HTR-8/SVneo (cell line): Measurements from ENCODE around the gene AP1M1.

Experiments
- DNase-seq: peaks from one replicate; pipeline ENCODE4 v3.0.0; 2011; ENCODE audit warnings: low spot score, mixed read lengths; ENCODE audit not compliant: insufficient read length
- FAIRE-seq: peaks from 2 replicates; lab custom pipeline; 2011; peaks lifted over from hg19 to GRCh38; lab: Jason Lieb, UNC

Gene AP1M1

DNA sequence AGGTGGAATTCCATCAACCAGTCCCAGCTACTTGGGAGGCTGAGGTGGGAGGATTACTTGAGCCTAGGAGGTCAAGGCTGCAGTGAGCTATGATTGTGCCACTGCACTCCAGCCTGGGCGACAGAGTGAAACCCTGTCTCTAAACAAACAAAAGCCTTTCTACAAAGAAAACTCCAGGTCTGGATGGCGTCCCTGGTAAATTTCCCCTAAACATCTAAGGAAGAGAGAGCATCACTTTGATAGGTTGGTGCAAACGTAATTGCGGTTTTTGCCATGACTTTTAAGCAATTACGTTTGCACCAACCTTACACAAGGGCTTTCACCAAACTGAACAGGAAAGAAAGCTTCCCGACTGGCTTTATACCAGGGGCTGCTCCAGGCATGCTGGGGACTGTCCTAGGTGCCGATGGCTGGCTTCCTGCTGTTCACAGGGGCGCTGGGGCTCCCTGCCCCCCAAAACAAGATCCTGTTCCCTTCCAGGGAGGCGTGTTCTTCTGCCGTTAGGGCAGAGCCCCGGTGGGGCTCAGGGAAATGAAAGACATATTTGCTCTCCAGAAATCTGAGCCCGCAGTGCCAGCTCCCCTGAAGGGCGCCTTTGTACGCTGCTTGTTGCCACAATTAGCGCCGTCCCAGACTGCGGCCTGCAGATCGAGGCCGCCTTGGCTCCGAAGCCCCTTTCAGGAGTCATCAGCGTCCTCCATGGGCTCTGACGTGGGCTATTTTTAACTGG is 88.2 kb downstream of the AP1M1 start:
- no peak for DNase-seq

DNA sequence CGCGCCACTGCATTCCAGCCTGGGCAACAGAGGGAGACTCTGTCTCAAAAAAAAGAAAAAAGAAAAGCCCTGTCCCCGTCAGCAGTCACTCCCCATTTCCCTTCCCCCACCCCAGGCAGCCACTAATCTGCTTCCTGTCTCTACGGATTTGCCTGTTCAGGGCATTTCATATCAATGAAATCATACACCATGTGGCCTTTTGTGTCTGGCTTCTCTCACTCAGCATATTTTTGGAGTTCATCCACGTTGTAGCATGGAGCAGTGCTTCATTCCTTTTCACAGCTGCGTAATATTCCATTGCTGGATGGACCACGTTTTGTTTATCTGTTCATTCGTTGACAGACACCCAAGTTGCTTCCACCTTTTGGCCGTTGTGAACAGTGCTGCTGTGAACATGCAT is 90.8 kb downstream of the AP1M1 start:
- FAIRE-seq: no peak
- DNase-seq: no peak

More for the DNA sequence above, 88.2 kb downstream of the AP1M1 start:
- FAIRE-seq: no peak

DNA sequence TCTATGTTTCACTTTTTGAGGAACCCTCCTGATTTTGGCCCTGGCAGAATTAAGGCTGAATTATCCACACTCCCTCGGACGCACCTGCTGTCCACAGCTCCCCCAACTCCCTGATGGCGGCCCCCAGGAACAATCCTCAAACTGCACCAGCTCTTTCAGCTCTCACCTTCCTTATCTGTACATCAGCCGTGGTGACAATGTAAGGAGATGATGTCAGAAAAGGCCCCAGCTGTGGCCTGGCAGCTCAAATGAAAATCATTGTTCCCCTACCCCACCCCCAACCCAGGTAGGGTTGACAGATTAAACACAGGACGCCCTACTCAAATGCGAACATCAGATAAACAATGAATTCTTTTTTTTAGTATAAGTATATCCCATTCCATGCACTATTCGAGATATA is 91.9 kb downstream of the AP1M1 start:
- no peak for FAIRE-seq

DNA sequence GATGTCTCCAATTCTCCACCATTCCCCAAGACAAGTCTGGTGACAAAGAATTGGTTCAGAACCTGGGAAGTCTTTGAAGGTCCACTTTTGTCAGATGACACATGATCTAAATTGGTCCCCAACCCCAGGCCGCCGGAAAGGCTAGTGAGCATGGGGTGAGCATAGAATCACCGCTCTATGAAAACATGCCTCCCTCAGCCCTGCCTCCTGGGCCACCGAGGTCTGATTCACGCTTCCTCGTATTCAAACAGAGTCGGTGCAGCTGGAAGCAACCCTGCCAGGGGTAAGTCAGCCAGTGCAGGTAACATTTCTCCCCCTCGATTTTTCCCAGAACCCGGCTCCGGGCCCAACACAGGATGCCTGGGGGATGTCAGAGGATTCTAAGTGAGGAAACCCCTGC is 93.0 kb downstream of the AP1M1 start:
- FAIRE-seq (no peak), DNase-seq (no peak)

More for the DNA sequence above, 91.9 kb downstream of the AP1M1 start:
- no peak for DNase-seq

DNA sequence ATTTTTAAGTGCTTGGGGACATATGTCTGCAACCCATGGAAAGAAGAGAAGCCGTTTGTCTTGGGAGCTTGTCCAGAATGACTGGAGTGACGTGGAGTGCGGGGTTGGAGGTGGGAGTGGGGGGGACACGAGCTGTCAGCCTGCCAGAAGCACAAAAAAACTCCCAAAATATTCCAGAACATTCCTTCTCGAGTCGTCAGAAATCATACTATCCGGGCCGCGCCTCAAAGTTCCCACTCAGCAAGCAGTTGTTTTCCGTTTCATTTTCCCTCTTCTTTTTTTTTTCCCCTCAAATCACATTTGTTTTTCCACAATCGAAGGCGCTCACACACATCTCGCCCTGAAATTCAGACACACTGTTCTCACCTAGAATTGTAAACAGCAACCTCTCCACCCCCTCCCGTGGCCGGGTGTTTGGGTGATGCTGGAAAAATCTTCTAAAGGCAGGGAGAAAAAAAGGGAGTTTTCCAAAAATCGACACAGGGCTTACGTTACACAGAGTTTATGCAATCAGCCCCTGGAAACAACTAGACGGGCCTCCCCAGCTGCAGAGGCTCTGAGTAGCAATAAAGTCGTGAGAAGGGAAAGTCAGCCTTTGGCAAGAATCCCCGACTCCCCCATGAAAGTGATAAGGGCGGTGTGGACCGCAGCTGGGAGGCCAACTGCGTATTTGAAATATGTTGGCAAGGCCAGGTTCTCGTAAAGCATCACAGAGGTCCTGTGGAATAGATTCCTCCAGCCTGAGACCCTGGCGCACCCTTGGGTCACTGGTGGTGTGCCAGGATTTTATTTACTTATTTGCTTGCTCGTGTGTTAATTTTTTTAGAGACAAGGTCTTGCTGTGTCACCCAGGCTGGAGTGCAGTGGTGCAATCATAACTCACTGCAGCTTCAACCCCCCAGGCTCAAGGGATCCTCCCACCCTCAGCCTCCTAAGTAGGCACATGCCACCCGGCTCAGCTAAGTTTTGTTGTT is 95.7 kb downstream of the AP1M1 start:
- DNase-seq: peak; percentile 79
- no peak for FAIRE-seq

DNA sequence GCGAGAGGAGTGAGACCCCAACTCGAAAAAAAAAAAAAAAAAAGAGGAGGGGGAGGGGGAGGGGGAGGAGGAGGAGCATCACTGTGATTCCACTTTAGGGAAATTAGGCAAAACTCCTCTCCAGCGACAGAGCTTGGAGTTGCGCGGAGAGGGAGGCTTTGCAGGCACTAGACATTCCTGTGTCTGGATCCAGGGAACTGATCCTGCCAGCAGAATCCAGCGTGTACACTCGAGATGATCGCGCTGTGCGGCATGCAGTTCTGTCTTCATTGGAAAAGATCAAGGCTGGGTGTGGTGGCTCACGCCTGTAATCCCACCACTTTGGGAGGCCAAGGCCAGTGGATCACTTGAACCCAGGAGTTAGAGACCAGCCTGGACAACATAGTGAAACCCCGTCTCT is 97.3 kb downstream of the AP1M1 start:
- FAIRE-seq: no peak

More for the DNA sequence above, 97.3 kb downstream of the AP1M1 start:
- no peak for DNase-seq
